Transverse colon (tissue), 4 donors: ENCODE data around the gene HSPBP1. TPM values are rescaled to one million over a fixed set of nuclear protein-coding genes. Genes with fewer than 3 reads are reported as not detected.

Experiments
- DNase-seq: peaks from one replicate; pipeline ENCODE4 v3.0.0-alpha.2; 2019
- H3K27ac ChIP-seq, 4 donors: fragments of 200-600 bp; sonication (generic); 2 replicates each; pipeline ENCODE4 v1.5.1; 2016 to 2018; ENCODE audit warnings: inconsistent platforms in 4 of 4
- H3K27me3 ChIP-seq: fragments of 200-600 bp; sonication (generic); 2 replicates; pipeline ENCODE4 v1.5.1; 2017; ENCODE audit warnings: inconsistent platforms
- H3K36me3 ChIP-seq, 4 donors: fragments of 200-600 bp; sonication (generic); 2 replicates each; pipeline ENCODE4 v1.5.1; 2017 to 2019; ENCODE audit warnings: inconsistent platforms in 4 of 4
- H3K4me1 ChIP-seq, 4 donors: fragments of 200-600 bp; sonication (generic); 2 replicates each; pipeline ENCODE4 v1.5.1; 2017 to 2020; ENCODE audit warnings: inconsistent platforms in 4 of 4
- H3K4me3 ChIP-seq, 4 donors: fragments of 200-600 bp; sonication (generic); 1 replicate in 1 of 4; 2 replicates in 3 of 4; pipeline versions ENCODE4 v1.5.1 to v1.6.1; 2017 to 2019; ENCODE audit warnings: inconsistent platforms in 4 of 4
- H3K9me3 ChIP-seq, 2 donors: fragments of 200-600 bp; sonication (generic); 2 replicates each; pipeline ENCODE4 v1.5.1; 2017 to 2019; ENCODE audit warnings: inconsistent platforms in 2 of 2
- EP300 ChIP-seq: sonication (generic); formaldehyde crosslinking; IDR thresholded peaks from one replicate; pipeline ENCODE4 v1.6.1; 2017; ENCODE audit warnings: antibody characterized with exemption, low read depth
- POLR2A ChIP-seq: fragments of 450-650 bp; IDR thresholded peaks from one replicate; pipeline ENCODE4 v1.6.1; 2016; ENCODE audit warnings: antibody characterized with exemption, mild to moderate bottlenecking, moderate library complexity
- POLR2AphosphoS5 ChIP-seq, 3 donors: sonication (generic); formaldehyde crosslinking; IDR thresholded peaks; one replicate each; pipeline ENCODE4 v1.6.1; 2016; ENCODE audit warnings: antibody characterized with exemption in 3 of 3
- WGBS, 2 donors: methylation state at CpG; one replicate each; pipeline ENCODE4 v1.1.5; 2018; ENCODE audit warnings: low coverage in 1 of 2; 5-methylcytosine and 5-hydroxymethylcytosine counted together
- in situ Hi-C, 4 donors: fragments of 200-750 bp; cut with MboI; loops; one replicate each; pipeline versions ENCODE4 v1.15.0 to v1.15.1; 2017; ENCODE audit warnings: low sequenced_read_pairs in 3 of 4, low pct_ligation_motif_present in 1 of 4, low pct_unique_long_range_greater_than_20kb in 1 of 4
- intact Hi-C: fragments of 100-400 bp; cut with DNase I; formaldehyde crosslinking; loops from one replicate; pipeline ENCODE4 v1.15.1; 2023; ENCODE audit warnings: low total_unique reads
- total RNA-seq, 4 donors: library from RNA; depleted of rRNA; stranded (reverse); fragments of >200 nt; gene quantifications; one replicate each; pipeline ENCODE4 v1.1.0, GENCODE V29; 2016
- TF ChIP-seq, protein P1 (sequence below), 5 experiments: fragments of 200-600 bp in 3 of 5; fragments of 450-650 bp in 2 of 5; sonication (generic) in 3 of 5; IDR thresholded peaks; 1 replicate in 2 of 5; 2 replicates in 3 of 5; pipeline ENCODE4 v1.5.1; 2016 to 2017; ENCODE audit warnings: antibody characterized with exemption in 5 of 5, inconsistent platforms in 3 of 5, mild to moderate bottlenecking in 2 of 5, moderate library complexity in 1 of 5

Gene HSPBP1
- total RNA-seq, 4 donors from 2014 or later = 4.5 to 98.7 (median 27.0) TPM

DNA sequence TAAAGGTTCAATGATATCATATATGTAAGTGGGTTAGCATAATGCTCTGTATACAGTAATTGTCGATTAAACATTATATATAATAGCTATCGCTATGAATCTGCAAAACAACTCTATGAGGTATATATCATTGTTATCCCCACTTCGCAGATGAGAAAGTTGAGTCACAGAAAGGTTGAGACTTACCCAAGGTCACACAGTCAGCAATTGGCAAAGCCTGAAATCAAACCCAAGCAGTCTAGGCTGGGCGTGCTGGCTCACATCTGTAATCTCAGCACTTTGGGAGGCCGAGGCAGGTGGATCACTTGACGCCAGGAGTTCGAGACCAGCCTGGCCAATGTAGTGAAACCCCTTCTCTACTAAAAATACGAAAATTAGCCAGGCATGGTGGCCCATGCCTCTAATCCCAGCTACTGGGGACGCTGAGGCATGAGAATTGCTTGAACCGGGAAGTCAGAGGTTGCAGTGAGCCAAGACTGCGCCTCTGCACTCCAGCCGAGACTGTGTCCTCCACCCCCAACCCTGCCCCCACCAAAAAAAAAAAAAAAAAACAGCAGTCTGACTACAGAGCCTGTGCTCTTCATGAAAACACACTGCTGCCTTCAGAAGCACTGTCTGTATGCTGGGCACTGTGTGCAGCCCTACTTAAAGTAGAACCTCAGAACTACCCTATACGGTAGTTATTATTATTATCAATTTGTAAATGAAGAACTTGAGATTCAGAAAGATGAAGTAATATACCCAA, 1.3 kb downstream of the HSPBP1 start:
- H3K27ac ChIP-seq = peak overlapping the region in 1 of 4 donors; percentile 86
- peaks cover 12 to 27% (median 15%) of the 10 kb centered on the region in 4 donors for H3K4me1 ChIP-seq
- peaks cover 3% of the 10 kb centered on the region for H3K27me3 ChIP-seq
- TF ChIP-seq, protein P1, sequence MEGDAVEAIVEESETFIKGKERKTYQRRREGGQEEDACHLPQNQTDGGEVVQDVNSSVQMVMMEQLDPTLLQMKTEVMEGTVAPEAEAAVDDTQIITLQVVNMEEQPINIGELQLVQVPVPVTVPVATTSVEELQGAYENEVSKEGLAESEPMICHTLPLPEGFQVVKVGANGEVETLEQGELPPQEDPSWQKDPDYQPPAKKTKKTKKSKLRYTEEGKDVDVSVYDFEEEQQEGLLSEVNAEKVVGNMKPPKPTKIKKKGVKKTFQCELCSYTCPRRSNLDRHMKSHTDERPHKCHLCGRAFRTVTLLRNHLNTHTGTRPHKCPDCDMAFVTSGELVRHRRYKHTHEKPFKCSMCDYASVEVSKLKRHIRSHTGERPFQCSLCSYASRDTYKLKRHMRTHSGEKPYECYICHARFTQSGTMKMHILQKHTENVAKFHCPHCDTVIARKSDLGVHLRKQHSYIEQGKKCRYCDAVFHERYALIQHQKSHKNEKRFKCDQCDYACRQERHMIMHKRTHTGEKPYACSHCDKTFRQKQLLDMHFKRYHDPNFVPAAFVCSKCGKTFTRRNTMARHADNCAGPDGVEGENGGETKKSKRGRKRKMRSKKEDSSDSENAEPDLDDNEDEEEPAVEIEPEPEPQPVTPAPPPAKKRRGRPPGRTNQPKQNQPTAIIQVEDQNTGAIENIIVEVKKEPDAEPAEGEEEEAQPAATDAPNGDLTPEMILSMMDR (IDR thresholded peaks at IDR 0.05) = no peak
- TF ChIP-seq EP300 = no peak
- no peak for TF ChIP-seq POLR2A
- no peak for TF ChIP-seq POLR2AphosphoS5 (IDR thresholded peaks at IDR 0.05)
- H3K36me3 ChIP-seq = peaks cover 0 to 1% (median 0%) of the 10 kb centered on the region in 4 donors
- peak overlapping the region in 1 of 4 donors; percentile 80 for H3K4me3 ChIP-seq
- no peak for DNase-seq
- intact Hi-C loops = no loop called here
- 85 to 92% methylated on average over 4 to 13 of the region's 13 CpGs for WGBS, 2 donors
- H3K9me3 ChIP-seq = no peaks in the 10 kb centered on the region
- in situ Hi-C loops = loop anchor here in 3 of 4 donors (25.0 kb wide), 2 partner anchors 109 to 134 kb away; partner anchors contain the start of genes UBE2S (in 2 of the 3), RPL28 (in 1 of the 3), TMEM190 (in 1 of the 3) and TMEM238 (in 1 of the 3)

DNA sequence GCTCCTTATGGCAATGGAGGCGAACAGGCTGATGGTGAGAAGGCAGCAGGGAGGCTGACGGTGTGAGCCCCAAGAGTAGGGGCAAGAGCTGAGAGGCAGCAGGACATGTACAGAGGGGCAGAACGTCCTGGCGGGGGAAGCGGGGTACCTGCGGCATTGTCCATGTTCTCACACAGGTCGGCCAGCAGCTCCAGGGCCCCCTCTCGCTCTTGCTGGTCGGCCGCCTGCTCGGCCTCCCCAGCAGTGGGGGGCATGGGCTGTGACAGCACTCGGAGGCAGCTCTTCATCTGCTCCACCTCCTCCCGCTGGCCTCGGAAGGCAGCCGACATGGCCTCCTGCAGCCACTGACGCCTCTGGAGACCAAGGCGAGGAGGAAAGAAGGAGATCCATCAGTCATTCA, 2.4 kb downstream of the HSPBP1 start:
- 93% methylated on average over 17 of the region's 17 CpGs; no CpG with 5 or more reads in 1 of the 2 donors for WGBS, 2 donors
- no peak for DNase-seq
- in situ Hi-C loops = loop anchor here in 3 of 4 donors (25.0 kb wide), 2 partner anchors 110 to 135 kb away; partner anchors contain the start of genes UBE2S (in 2 of the 3), RPL28 (in 1 of the 3), TMEM190 (in 1 of the 3) and TMEM238 (in 1 of the 3)
- Histone ChIP-seq H3K9me3 (no peaks in the 10 kb centered on the region), H3K4me1 (peaks cover 12 to 25% (median 15%) of the 10 kb centered on the region in 4 donors), H3K27me3 (no peaks in the 10 kb centered on the region), H3K36me3 (peaks cover 0 to 12% (median 0%) of the 10 kb centered on the region in 4 donors), H3K4me3 (no peak overlapping the region), H3K27ac (peak overlapping the region in 1 of 4 donors; percentile 44)
- TF ChIP-seq, protein P1 (IDR thresholded peaks at IDR 0.05) = no peak
- TF ChIP-seq EP300 = no peak
- no peak for TF ChIP-seq POLR2AphosphoS5 (IDR thresholded peaks at IDR 0.05)
- no peak for TF ChIP-seq POLR2A
- intact Hi-C loops = no loop called here

DNA sequence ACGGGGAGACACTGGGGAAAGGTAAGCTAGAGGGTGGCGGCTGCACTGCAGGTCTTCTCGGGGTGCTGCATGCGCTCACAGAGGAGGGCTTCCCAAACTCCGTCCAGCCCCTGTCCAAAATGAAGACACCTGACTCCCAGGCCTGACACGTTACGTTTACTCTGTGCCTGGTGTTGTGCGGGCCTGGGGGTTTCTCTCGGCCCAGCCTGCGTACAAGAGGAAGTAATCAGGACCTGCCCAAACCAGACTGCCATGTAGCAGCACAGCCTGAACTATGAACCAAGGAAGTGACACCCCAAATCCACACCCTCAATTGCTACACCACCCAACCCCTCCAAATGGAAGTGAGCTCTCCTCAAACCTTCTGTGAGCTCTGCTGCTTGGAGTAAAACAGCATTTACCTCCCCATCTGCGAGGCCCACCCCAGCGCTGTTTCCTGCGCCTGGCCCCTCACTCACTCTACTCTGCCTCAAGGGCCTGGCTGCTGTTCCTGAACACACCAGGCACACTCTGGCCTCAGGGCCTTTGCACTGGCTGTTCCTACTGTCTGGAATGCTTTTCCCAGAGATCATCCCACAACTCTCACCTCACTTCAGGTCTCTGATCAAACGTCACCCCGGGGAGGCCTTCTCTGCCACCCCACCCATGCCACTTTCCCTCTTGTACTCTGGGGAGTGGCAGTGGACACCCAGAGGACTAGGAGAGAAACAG, 3.0 kb downstream of the HSPBP1 start:
- TF ChIP-seq EP300 (no peak), POLR2A (no peak), POLR2AphosphoS5 (IDR thresholded peaks at IDR 0.05) (no peak)
- TF ChIP-seq, protein P1 (IDR thresholded peaks at IDR 0.05) = no peak
- H3K27me3 ChIP-seq = no peaks in the 10 kb centered on the region
- peak overlapping the region in 2 of 4 donors; percentile 38 to 44 for H3K27ac ChIP-seq
- no peaks in the 10 kb centered on the region for H3K9me3 ChIP-seq
- in situ Hi-C loops (loop anchor here in 3 of 4 donors (25.0 kb wide), 2 partner anchors 110 to 135 kb away; partner anchors contain the start of genes UBE2S (in 2 of the 3), RPL28 (in 1 of the 3), TMEM190 (in 1 of the 3) and TMEM238 (in 1 of the 3)), intact Hi-C loops (no loop called here)
- H3K4me3 ChIP-seq = no peak overlapping the region
- 70 to 89% methylated on average over 3 to 15 of the region's 15 CpGs for WGBS, 2 donors
- peaks cover 12 to 25% (median 15%) of the 10 kb centered on the region in 4 donors for H3K4me1 ChIP-seq
- peaks cover 0 to 14% (median 2%) of the 10 kb centered on the region in 4 donors for H3K36me3 ChIP-seq
- no peak for DNase-seq
